Peyer's patch (tissue), 4 donors: ENCODE results near the gene ADTRP.

Experiments
- POLR2A ChIP-seq, 2 donors: fragments of 450-650 bp; IDR thresholded peaks; one replicate each; pipeline ENCODE4 v1.5.1; 2017; ENCODE audit warnings: antibody characterized with exemption in 2 of 2, mild to moderate bottlenecking in 2 of 2, moderate library complexity in 2 of 2
- TF ChIP-seq, protein P1 (sequence below), 6 experiments: fragments of 450-650 bp in 4 of 6; fragments of 200-600 bp in 2 of 6; sonication (generic) in 1 of 6; IDR thresholded peaks; one replicate each; pipeline ENCODE4 v1.5.1; 2017 to 2019; ENCODE audit warnings: antibody characterized with exemption in 6 of 6, mild to moderate bottlenecking in 3 of 6, moderate library complexity in 1 of 6

DNA sequence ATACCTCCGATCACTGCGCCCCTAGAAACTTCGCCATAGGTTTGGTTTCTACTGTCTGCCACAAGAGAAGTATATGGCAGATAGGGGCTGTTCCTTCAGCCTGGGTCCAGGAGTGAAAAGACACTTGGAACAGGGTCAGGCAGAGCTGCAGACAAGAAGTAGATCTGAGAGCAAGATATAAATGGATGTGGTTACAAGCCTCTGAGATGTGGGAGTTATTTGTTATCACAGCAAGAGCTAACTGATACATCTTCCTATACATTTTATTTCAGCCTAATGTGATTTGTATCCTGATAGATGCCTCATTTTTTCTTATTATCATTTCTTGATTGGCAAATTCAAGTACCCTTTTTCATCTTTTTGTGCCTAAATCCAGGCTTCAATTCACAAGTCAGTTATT is 40.9 kb upstream of the ADTRP start:
- TF ChIP-seq, protein P1, sequence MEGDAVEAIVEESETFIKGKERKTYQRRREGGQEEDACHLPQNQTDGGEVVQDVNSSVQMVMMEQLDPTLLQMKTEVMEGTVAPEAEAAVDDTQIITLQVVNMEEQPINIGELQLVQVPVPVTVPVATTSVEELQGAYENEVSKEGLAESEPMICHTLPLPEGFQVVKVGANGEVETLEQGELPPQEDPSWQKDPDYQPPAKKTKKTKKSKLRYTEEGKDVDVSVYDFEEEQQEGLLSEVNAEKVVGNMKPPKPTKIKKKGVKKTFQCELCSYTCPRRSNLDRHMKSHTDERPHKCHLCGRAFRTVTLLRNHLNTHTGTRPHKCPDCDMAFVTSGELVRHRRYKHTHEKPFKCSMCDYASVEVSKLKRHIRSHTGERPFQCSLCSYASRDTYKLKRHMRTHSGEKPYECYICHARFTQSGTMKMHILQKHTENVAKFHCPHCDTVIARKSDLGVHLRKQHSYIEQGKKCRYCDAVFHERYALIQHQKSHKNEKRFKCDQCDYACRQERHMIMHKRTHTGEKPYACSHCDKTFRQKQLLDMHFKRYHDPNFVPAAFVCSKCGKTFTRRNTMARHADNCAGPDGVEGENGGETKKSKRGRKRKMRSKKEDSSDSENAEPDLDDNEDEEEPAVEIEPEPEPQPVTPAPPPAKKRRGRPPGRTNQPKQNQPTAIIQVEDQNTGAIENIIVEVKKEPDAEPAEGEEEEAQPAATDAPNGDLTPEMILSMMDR (IDR thresholded peaks at IDR 0.05), result no peak
- no peak for TF ChIP-seq POLR2A (IDR thresholded peaks at IDR 0.05)
